ENCODE results near the gene MYO3B.

Gene MYO3B

DNA sequence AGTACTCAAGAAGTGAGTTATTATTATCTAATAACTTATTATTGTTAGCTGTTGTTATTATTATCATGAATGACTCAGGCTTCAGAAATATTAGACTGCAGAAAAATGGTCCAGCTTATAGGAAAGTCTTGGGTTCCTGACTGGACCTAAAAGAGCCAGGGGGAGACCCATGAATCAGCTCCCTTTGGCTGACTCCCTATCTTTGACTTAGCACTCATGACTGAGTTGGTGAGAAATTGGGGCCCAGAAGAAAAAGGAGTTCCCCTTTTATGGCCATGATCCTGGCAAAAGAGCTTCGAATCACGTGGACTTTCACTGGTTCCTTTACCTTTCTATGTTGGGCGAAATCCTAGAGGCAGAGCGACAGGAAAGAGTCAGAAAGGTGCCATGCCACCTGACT lies 145.8 kb downstream of the MYO3B start:
- TF ChIP-seq, protein P1, sequence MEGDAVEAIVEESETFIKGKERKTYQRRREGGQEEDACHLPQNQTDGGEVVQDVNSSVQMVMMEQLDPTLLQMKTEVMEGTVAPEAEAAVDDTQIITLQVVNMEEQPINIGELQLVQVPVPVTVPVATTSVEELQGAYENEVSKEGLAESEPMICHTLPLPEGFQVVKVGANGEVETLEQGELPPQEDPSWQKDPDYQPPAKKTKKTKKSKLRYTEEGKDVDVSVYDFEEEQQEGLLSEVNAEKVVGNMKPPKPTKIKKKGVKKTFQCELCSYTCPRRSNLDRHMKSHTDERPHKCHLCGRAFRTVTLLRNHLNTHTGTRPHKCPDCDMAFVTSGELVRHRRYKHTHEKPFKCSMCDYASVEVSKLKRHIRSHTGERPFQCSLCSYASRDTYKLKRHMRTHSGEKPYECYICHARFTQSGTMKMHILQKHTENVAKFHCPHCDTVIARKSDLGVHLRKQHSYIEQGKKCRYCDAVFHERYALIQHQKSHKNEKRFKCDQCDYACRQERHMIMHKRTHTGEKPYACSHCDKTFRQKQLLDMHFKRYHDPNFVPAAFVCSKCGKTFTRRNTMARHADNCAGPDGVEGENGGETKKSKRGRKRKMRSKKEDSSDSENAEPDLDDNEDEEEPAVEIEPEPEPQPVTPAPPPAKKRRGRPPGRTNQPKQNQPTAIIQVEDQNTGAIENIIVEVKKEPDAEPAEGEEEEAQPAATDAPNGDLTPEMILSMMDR (IDR thresholded peaks at IDR 0.05; ENCODE audit: control extremely low read depth, extremely low read depth, low read depth, missing control alignments) = no peak
- POLR2A ChIA-PET = no interaction called here
- no peak for DNase-seq (ENCODE audit: extremely low spot score)
- CTCF ChIA-PET = interaction anchor here (1.1 to 3.8 kb wide), 20 partner anchors 8 to 1277 kb away, joined by 3 to 24 read pairs (median 4); partner anchors contain the start of gene GAD1

GRCh38 chr2:170324640-170325046 lies 146.7 kb downstream of the MYO3B start:
- CTCF ChIA-PET = interaction anchor here (0.9 to 3.8 kb wide), 24 partner anchors 9 to 1278 kb away, joined by 3 to 24 read pairs (median 4); partner anchors contain the start of gene GAD1
- TF ChIP-seq, protein P1 (IDR thresholded peaks at IDR 0.05; ENCODE audit: control extremely low read depth, extremely low read depth, low read depth, missing control alignments) = peak; percentile 69
- POLR2A ChIA-PET = no interaction called here
- peak; percentile 43 for DNase-seq (ENCODE audit: extremely low spot score)

DNA sequence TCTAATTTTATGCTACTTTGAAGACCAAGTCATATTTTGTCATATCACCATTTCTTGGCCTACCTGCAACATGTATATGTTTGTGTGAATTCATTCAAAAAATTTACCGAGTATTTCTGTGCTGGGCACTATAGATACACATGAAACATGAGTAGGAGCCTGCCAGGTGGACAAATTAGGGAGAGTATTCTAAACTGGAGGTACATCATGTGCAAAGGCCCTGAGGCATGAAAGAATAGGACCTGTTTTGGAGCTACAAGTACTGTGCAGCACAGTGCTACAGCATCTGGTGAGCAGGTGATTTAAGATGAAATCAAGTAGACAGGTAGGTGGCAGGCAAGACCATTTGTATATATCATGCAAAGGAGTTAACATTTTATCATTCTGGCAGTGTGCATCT lies 152.9 kb downstream of the MYO3B start:
- ChIA-PET CTCF (interaction anchor here (1.4 kb wide), 1 partner anchor 12 kb away, joined by 5 read pairs; no protein-coding TSS in a partner anchor), POLR2A (no interaction called here)
- DNase-seq (ENCODE audit: extremely low spot score) = no peak
- TF ChIP-seq, protein P1 (IDR thresholded peaks at IDR 0.05; ENCODE audit: control extremely low read depth, extremely low read depth, low read depth, missing control alignments) = no peak

DNA sequence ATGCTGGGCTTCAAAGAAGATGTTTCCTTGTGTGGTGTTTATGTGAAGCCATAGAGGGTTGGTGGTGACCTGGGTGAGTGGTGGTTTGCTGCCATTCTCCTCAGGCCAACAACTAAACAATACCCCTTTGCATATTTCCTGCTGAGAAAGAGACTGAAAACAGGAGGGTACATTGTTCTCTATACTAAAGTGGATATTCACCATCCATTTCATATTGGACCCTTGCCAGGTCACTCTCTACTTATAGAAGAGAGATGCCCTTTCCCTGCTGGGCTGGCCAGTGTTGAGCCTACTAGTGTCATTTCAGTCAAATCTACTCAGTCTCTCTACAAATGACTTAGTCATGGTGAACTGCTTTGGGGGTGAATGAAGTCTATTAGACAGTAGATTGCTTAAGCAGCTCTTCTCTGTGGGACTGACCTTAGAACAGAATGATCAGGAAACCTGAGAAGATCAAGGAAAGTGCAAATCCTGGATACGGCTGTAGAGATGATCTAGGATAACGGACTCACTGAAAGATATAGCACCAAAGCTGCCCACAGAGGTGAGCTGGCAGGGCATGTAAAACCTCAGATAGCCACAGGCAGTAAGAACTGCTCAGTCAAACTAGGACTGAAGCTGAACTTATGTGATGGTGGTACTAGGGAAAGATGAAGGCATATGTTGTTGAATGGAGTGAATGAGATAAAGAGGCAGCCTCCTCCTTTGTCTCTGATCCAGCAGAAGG lies 154.9 kb downstream of the MYO3B start:
- no peak for DNase-seq (ENCODE audit: extremely low spot score)
- TF ChIP-seq, protein P1 (IDR thresholded peaks at IDR 0.05; ENCODE audit: control extremely low read depth, extremely low read depth, low read depth, missing control alignments) = no peak
- ChIA-PET POLR2A (no interaction called here), CTCF (interaction anchor here (1.4 to 1.6 kb wide), 2 partner anchors 14 to 483 kb away, joined by 4 to 5 read pairs; no protein-coding TSS in a partner anchor)

GRCh38 chr2:170335351-170335750 lies 157.4 kb downstream of the MYO3B start:
- ChIA-PET POLR2A (no interaction called here), CTCF (interaction anchor here (2.0 to 3.2 kb wide), 2 partner anchors 11 to 26 kb away, joined by 6 to 11 read pairs; no protein-coding TSS in a partner anchor)
- TF ChIP-seq, protein P1 (IDR thresholded peaks at IDR 0.05; ENCODE audit: control extremely low read depth, extremely low read depth, low read depth, missing control alignments) = no peak
- DNase-seq (ENCODE audit: extremely low spot score) = no peak

DNA sequence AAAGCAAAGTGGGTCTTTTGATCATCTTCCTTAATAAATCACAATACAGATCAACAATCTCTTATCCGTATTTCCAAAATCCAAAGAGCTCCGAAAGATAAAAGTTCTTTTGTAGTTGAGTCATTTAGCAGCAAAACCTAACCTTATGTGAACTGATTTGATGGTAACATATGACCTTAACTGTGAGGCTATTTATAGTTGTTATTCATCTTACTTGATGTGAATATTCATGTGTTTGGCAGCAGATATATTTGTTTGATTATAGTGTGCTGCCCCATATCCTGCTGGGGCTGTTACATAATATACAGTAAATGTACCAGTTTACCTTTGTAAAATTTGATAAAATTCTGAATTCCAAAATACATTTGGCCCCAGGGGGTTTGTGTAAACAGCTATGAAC lies 158.5 kb downstream of the MYO3B start:
- ChIA-PET CTCF (interaction anchor here (0.9 to 3.2 kb wide), 3 partner anchors 10 to 25 kb away, joined by 5 to 11 read pairs (median 6); no protein-coding TSS in a partner anchor), POLR2A (no interaction called here)
- no peak for DNase-seq (ENCODE audit: extremely low spot score)
- TF ChIP-seq, protein P1 (IDR thresholded peaks at IDR 0.05; ENCODE audit: control extremely low read depth, extremely low read depth, low read depth, missing control alignments) = no peak
